Suprapubic skin (tissue), 4 donors: ENCODE measurements around the gene MLPH. TPM values are rescaled to one million over a fixed set of nuclear protein-coding genes. Genes with fewer than 3 reads are reported as not detected.
A peak's percentile ranks its signal among the peaks of the same experiment; 100 is the strongest.

Experiments
- DNase-seq, 2 donors: peaks; one replicate each; pipeline ENCODE4 v3.0.0-alpha.2; 2019; ENCODE audit warnings: low spot score in 2 of 2
- H3K27ac ChIP-seq: fragments of 200-600 bp; sonication (generic); one replicate; pipeline ENCODE4 v1.5.1; 2019
- H3K27me3 ChIP-seq: fragments of 200-600 bp; sonication (generic); one replicate; pipeline ENCODE4 v1.5.1; 2019
- H3K36me3 ChIP-seq: fragments of 200-600 bp; sonication (generic); one replicate; pipeline ENCODE4 v1.5.1; 2019
- H3K4me1 ChIP-seq: fragments of 200-600 bp; sonication (generic); one replicate; pipeline ENCODE4 v1.5.1; 2019
- H3K4me3 ChIP-seq: fragments of 200-600 bp; sonication (generic); one replicate; pipeline ENCODE4 v1.5.1; 2019; ENCODE audit warnings: mild to moderate bottlenecking
- H3K9me3 ChIP-seq: fragments of 200-600 bp; sonication (generic); one replicate; pipeline ENCODE4 v1.5.1; 2019
- EP300 ChIP-seq: sonication (generic); formaldehyde crosslinking; IDR thresholded peaks from one replicate; pipeline ENCODE4 v1.6.1; 2017; ENCODE audit warnings: antibody characterized with exemption
- POLR2A ChIP-seq, 2 donors: fragments of 450-650 bp; IDR thresholded peaks; one replicate each; pipeline ENCODE4 v1.6.1; 2017; ENCODE audit warnings: antibody characterized with exemption in 2 of 2, mild to moderate bottlenecking in 2 of 2, moderate library complexity in 2 of 2
- POLR2AphosphoS5 ChIP-seq, 3 donors: sonication (generic); formaldehyde crosslinking; IDR thresholded peaks; one replicate each; pipeline ENCODE4 v1.6.1; 2017; ENCODE audit warnings: antibody characterized with exemption in 3 of 3
- WGBS: methylation state at CpG from one replicate; pipeline ENCODE4 v1.1.5; 2018; 5-methylcytosine and 5-hydroxymethylcytosine counted together
- total RNA-seq, 4 donors: library from RNA; depleted of rRNA; stranded (reverse); fragments of >200 nt; gene quantifications; one replicate each; pipeline ENCODE4 v1.1.0, GENCODE V29; 2016
- TF ChIP-seq, protein P1 (sequence below), 2 donors: fragments of 200-600 bp in 1 of 2; fragments of 450-650 bp in 1 of 2; sonication (generic) in 1 of 2; IDR thresholded peaks; one replicate each; pipeline ENCODE4 v1.5.1; 2016 to 2019; ENCODE audit warnings: antibody characterized with exemption in 2 of 2, mild to moderate bottlenecking in 1 of 2, moderate library complexity in 1 of 2

The MLPH gene
- total RNA-seq, 4 donors from 2014 or later = 8.8 to 41.1 (median 24.4) TPM

DNA sequence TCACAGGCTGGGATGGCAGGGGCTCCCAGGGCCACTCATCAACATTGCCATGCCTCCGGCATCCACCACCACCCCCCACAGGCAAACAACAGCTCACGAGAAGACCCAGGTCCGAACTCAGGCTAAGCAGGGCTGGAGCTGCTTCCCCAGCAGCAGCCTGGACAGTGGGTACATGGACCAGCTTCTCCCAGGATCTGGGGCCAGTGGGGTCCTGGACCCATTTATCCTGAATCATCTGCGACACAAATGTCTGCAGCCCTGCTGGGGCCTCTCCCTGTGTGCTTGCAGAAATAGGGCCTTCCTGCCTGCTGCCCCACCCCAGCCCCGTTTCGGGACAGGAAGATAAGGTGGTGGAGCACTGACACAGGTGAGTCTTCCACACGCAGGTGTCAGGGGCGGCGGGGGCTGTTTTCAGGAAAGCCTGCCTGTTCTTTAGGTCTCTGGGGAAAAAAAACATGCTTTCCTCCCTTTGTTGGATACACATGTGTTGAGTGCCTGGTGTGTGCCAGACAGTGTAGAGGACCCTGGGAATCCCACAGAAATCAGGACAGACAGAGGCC, 83.8 kb downstream of the MLPH start:
- no peaks in the 10 kb centered on the region for H3K36me3 ChIP-seq
- H3K9me3 ChIP-seq = no peaks in the 10 kb centered on the region
- TF ChIP-seq EP300 (no peak), POLR2A (IDR thresholded peaks at IDR 0.05) (no peak), POLR2AphosphoS5 (IDR thresholded peaks at IDR 0.05) (no peak)
- TF ChIP-seq, protein P1, sequence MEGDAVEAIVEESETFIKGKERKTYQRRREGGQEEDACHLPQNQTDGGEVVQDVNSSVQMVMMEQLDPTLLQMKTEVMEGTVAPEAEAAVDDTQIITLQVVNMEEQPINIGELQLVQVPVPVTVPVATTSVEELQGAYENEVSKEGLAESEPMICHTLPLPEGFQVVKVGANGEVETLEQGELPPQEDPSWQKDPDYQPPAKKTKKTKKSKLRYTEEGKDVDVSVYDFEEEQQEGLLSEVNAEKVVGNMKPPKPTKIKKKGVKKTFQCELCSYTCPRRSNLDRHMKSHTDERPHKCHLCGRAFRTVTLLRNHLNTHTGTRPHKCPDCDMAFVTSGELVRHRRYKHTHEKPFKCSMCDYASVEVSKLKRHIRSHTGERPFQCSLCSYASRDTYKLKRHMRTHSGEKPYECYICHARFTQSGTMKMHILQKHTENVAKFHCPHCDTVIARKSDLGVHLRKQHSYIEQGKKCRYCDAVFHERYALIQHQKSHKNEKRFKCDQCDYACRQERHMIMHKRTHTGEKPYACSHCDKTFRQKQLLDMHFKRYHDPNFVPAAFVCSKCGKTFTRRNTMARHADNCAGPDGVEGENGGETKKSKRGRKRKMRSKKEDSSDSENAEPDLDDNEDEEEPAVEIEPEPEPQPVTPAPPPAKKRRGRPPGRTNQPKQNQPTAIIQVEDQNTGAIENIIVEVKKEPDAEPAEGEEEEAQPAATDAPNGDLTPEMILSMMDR (IDR thresholded peaks at IDR 0.05) = no peak
- H3K4me1 ChIP-seq = peaks cover 22% of the 10 kb centered on the region
- WGBS = 87% methylated on average over 8 of the region's 9 CpGs
- no peak for DNase-seq
- H3K27ac ChIP-seq = no peak overlapping the region
- no peak overlapping the region for H3K4me3 ChIP-seq
- no peaks in the 10 kb centered on the region for H3K27me3 ChIP-seq

DNA sequence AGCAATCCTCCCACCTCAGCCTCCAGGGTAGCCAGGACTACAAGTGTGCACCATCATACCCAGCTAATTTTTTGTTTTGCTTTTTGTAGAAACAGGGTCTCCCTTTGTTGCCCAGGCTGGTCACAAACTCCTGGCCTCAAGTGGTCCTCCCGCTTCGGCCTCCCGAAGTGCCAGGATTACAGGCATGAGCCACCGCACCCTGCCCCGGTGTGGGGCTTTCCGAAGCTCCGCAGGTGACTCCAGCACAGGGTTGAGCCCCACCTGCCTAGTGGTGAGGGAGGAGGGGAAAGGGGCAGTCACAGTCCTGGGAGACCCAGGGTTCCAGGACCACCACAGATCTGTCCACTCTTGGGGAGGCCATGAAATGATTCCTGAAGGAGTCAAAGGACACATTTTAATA, 84.5 kb downstream of the MLPH start:
- no peaks in the 10 kb centered on the region for H3K27me3 ChIP-seq
- no peak overlapping the region for H3K4me3 ChIP-seq
- peaks cover 22% of the 10 kb centered on the region for H3K4me1 ChIP-seq
- TF ChIP-seq, protein P1 (IDR thresholded peaks at IDR 0.05) = no peak
- no peak for TF ChIP-seq EP300
- no peak for DNase-seq
- no peaks in the 10 kb centered on the region for H3K36me3 ChIP-seq
- WGBS = 76% methylated on average over 7 of the region's 7 CpGs
- H3K27ac ChIP-seq = no peak overlapping the region
- H3K9me3 ChIP-seq = no peaks in the 10 kb centered on the region

DNA sequence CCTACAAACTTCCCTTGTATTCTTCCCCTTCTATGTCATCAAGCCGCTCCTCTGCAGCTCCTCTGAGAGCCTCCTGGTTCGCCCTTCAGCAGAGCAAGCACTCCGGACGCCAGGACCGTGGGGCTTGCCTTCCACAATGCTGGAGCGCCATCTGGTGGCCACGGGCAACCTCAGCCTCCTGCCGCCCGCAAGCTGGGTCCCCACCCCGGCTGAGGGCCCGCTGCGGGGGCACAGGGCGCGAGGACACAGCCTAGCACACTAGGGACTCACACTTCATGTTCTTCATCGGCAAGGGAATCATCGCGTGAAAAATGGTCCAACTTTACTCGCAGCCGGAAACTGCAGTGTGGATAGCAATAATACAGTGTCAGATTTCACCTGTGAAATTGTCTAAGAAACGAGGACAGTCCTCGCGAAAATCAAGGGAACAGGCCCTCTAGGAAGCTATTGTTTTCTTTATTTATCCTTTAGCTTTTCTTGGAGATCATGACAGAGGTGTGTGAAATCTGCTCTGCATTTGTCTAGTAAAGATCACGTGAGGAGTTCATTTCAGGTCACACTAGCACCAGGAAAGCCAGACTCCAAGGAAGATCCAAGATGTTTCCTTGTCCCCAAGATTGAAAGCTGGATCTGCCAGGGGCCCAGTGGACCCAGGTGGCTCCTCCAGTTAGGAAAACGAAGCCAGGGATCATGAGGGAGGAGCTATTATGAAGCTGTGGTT, 85.1 kb downstream of the MLPH start:
- TF ChIP-seq EP300 = no peak
- peak in 1 of 3 donors; percentile 21 for TF ChIP-seq POLR2AphosphoS5 (IDR thresholded peaks at IDR 0.05)
- TF ChIP-seq, protein P1 (IDR thresholded peaks at IDR 0.05) = peak; percentile 93 to 97
- no peak for TF ChIP-seq POLR2A (IDR thresholded peaks at IDR 0.05)
- no peak overlapping the region for H3K27ac ChIP-seq
- no peaks in the 10 kb centered on the region for H3K9me3 ChIP-seq
- peaks cover 22% of the 10 kb centered on the region for H3K4me1 ChIP-seq
- no peak overlapping the region for H3K4me3 ChIP-seq
- no peaks in the 10 kb centered on the region for H3K27me3 ChIP-seq
- no peaks in the 10 kb centered on the region for H3K36me3 ChIP-seq
- peak; percentile 94 to 96 for DNase-seq
- 17% methylated on average over 12 of the region's 24 CpGs for WGBS

DNA sequence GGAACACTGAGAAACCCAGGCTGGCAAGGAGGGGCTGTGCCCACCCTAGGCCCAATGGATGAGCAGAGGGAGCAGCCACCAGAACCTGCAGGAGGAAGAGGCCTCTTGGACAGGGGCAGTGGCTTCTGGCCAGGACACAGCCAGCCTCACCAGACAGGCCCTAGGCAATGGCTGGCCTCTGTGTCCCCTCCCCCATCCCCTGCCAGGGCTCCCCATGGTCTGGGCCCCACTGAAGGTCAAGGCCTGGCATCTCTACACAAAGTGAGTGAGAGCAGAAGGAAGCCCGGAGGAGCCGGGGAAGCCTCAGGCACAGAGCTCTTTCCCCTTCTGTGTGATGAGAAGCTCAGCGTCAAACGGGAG, 85.7 kb downstream of the MLPH start:
- 88% methylated on average over 4 of the region's 4 CpGs for WGBS
- Histone ChIP-seq H3K4me1 (peaks cover 22% of the 10 kb centered on the region), H3K27me3 (no peaks in the 10 kb centered on the region), H3K36me3 (no peaks in the 10 kb centered on the region), H3K9me3 (no peaks in the 10 kb centered on the region), H3K27ac (no peak overlapping the region), H3K4me3 (no peak overlapping the region)
- TF ChIP-seq POLR2AphosphoS5 (IDR thresholded peaks at IDR 0.05) = no peak
- TF ChIP-seq, protein P1 (IDR thresholded peaks at IDR 0.05) = no peak
- TF ChIP-seq EP300 = no peak
- no peak for TF ChIP-seq POLR2A (IDR thresholded peaks at IDR 0.05)
- no peak for DNase-seq

DNA sequence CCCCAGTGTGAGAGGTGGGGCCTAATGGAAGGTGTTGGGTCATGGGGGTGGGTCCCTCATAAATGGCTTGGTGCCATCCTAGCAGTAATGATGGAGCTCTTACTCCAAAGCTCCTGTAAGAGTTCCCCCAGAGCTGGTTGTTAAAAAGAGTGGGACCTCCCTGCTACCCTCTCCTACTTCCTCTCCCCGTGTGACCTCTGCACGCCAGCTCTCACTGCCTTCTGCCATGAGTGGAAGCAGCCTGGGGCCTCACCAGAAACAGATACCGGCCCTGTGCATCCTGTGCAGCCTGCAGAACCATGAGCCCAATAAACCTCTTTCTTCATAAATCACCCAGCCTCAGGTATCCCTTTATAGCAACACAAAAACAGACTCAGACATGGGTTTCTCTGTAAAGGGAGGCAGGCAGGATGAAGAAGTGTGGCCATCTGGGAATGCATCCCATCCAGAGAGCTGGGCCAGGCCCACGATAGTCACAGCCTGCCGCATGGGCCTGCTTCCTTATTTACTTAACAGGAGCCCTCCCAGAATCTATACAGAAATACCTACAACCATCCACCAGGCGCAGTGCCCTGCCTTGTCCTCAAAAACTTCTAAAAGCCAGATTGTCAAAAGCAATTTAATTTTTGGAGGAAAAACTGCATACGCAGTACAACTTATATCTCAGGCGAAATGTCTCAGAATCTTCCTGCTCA, 86.8 kb downstream of the MLPH start:
- no peak overlapping the region for H3K27ac ChIP-seq
- H3K36me3 ChIP-seq = no peaks in the 10 kb centered on the region
- H3K4me3 ChIP-seq = no peak overlapping the region
- peaks cover 22% of the 10 kb centered on the region for H3K4me1 ChIP-seq
- TF ChIP-seq POLR2A (IDR thresholded peaks at IDR 0.05) (no peak), EP300 (no peak), POLR2AphosphoS5 (IDR thresholded peaks at IDR 0.05) (no peak)
- TF ChIP-seq, protein P1 (IDR thresholded peaks at IDR 0.05) = no peak
- no peaks in the 10 kb centered on the region for H3K9me3 ChIP-seq
- no peak for DNase-seq
- WGBS = 96% methylated on average over 8 of the region's 8 CpGs
- no peaks in the 10 kb centered on the region for H3K27me3 ChIP-seq
